Measurements from ENCODE around the gene ZNF320. TPM values are rescaled to one million over a fixed set of nuclear protein-coding genes. Genes with fewer than 3 reads are reported as not detected.
A peak's percentile ranks its signal among the peaks of the same experiment; 100 is the strongest.

Gene ZNF320
- total RNA-seq, 1 donor from 2014 or later, result 30.1 TPM

GRCh38 chr19:52896431-52897137, 851 bp downstream of the ZNF320 start:
- peaks cover 44% of the 10 kb centered on the region for H3K79me2 ChIP-seq (ENCODE audit: low read depth)
- peaks cover 10% of the 10 kb centered on the region for H4K20me1 ChIP-seq (ENCODE audit: low read depth)
- Mint-ChIP-seq H3K4me1 (peaks cover 5% of the 10 kb centered on the region), H3K27ac (peak overlapping the region; percentile 79), H3K4me3 (peak overlapping the region; percentile 94), H3K36me3 (peaks cover 27% of the 10 kb centered on the region), H3K9me3 (peaks cover 30% of the 10 kb centered on the region), H3K27me3 (ENCODE audit: insufficient read depth, low read depth) (no peaks in the 10 kb centered on the region)
- H3K36me3 ChIP-seq, result no peaks in the 10 kb centered on the region
- TF ChIP-seq EZH2 (IDR thresholded peaks at IDR 0.05) (no peak), EZH2phosphoT487 (IDR thresholded peaks at IDR 0.05) (no peak), CTCF (IDR thresholded peaks at IDR 0.05) (no peak)
- DNase-seq (ENCODE audit: low spot score), result peak; percentile 41
- H3K9me3 ChIP-seq (ENCODE audit: low read depth), result no peaks in the 10 kb centered on the region
- peak overlapping the region; percentile 85 for H3K9ac ChIP-seq
- H3K4me1 ChIP-seq, result peaks cover 13% of the 10 kb centered on the region
- H3K4me2 ChIP-seq, result peak overlapping the region; percentile 91
- H3K27ac ChIP-seq, result peak overlapping the region; percentile 93
- H3K27me3 ChIP-seq, result no peaks in the 10 kb centered on the region
- H2AFZ ChIP-seq (replicated peaks), result peak overlapping the region; percentile 80
- H3K4me3 ChIP-seq, result peak overlapping the region; percentile 80
- H3F3A ChIP-seq (ENCODE audit: low read depth), result peaks cover 18% of the 10 kb centered on the region

GRCh38 chr19:52891336-52891735, 6.1 kb downstream of the ZNF320 start:
- Mint-ChIP-seq H3K27ac (no peak overlapping the region), H3K27me3 (ENCODE audit: insufficient read depth, low read depth) (no peaks in the 10 kb centered on the region), H3K9me3 (peaks cover 20% of the 10 kb centered on the region), H3K4me1 (no peaks in the 10 kb centered on the region), H3K4me3 (no peak overlapping the region), H3K36me3 (peaks cover 63% of the 10 kb centered on the region)
- H3K27me3 ChIP-seq, result no peaks in the 10 kb centered on the region
- H4K20me1 ChIP-seq (ENCODE audit: low read depth), result peaks cover 10% of the 10 kb centered on the region
- no peak overlapping the region for H3K9ac ChIP-seq
- no peaks in the 10 kb centered on the region for H3F3A ChIP-seq (ENCODE audit: low read depth)
- H3K4me3 ChIP-seq, result no peak overlapping the region
- DNase-seq (ENCODE audit: low spot score), result no peak
- H3K9me3 ChIP-seq (ENCODE audit: low read depth), result no peaks in the 10 kb centered on the region
- no peaks in the 10 kb centered on the region for H3K36me3 ChIP-seq
- H2AFZ ChIP-seq (replicated peaks), result no peak overlapping the region
- TF ChIP-seq CTCF (IDR thresholded peaks at IDR 0.05) (no peak), EZH2 (IDR thresholded peaks at IDR 0.05) (no peak), EZH2phosphoT487 (IDR thresholded peaks at IDR 0.05) (no peak)
- H3K4me1 ChIP-seq, result peaks cover 5% of the 10 kb centered on the region
- H3K4me2 ChIP-seq, result no peak overlapping the region
- no peak overlapping the region for H3K27ac ChIP-seq
- H3K79me2 ChIP-seq (ENCODE audit: low read depth), result peaks cover 36% of the 10 kb centered on the region

GRCh38 chr19:52889931-52890330, 7.5 kb downstream of the ZNF320 start:
- Mint-ChIP-seq H3K4me3 (no peak overlapping the region), H3K27me3 (ENCODE audit: insufficient read depth, low read depth) (no peaks in the 10 kb centered on the region), H3K9me3 (peaks cover 20% of the 10 kb centered on the region), H3K36me3 (peaks cover 68% of the 10 kb centered on the region), H3K27ac (no peak overlapping the region), H3K4me1 (no peaks in the 10 kb centered on the region)
- H3K4me3 ChIP-seq, result no peak overlapping the region
- H3K9ac ChIP-seq, result no peak overlapping the region
- no peak overlapping the region for H2AFZ ChIP-seq (replicated peaks)
- peaks cover 22% of the 10 kb centered on the region for H3K79me2 ChIP-seq (ENCODE audit: low read depth)
- no peak overlapping the region for H3K27ac ChIP-seq
- DNase-seq (ENCODE audit: low spot score), result no peak
- peaks cover 3% of the 10 kb centered on the region for H3K36me3 ChIP-seq
- H3K27me3 ChIP-seq, result no peaks in the 10 kb centered on the region
- H3K4me2 ChIP-seq, result no peak overlapping the region
- H4K20me1 ChIP-seq (ENCODE audit: low read depth), result peaks cover 4% of the 10 kb centered on the region
- no peaks in the 10 kb centered on the region for H3K9me3 ChIP-seq (ENCODE audit: low read depth)
- no peaks in the 10 kb centered on the region for H3F3A ChIP-seq (ENCODE audit: low read depth)
- TF ChIP-seq CTCF (IDR thresholded peaks at IDR 0.05) (no peak), EZH2phosphoT487 (IDR thresholded peaks at IDR 0.05) (no peak), EZH2 (IDR thresholded peaks at IDR 0.05) (no peak)
- H3K4me1 ChIP-seq, result no peaks in the 10 kb centered on the region

All from neural progenitor cell (in vitro differentiated cells).